Measurements from ENCODE around the gene BOC. TPM values are rescaled to one million over a fixed set of nuclear protein-coding genes. Genes with fewer than 3 reads are reported as not detected.

BOC gene
- total and polyA plus RNA-seq, 2 of the 4 experiments (the other 2 are of a cell fraction): 6.8 to 15.2 TPM

GRCh38 chr3:113174304-113174703, 37.1 kb upstream of the BOC start:
- Histone ChIP-seq H3K9me1 (ENCODE audit: insufficient read depth, low read length) (no peaks in the 10 kb centered on the region; the same call in 1 of the 2 replicates), H3K4me1 (ENCODE audit: control insufficient read depth, insufficient read depth, low read length) (peaks cover 8% of the 10 kb centered on the region), H2BK15ac (ENCODE audit: low read depth, low read length) (no peak overlapping the region), H3K36me3 (ENCODE audit: control insufficient read depth, insufficient read depth, low read length) (no peaks in the 10 kb centered on the region), H2BK120ac (ENCODE audit: low read depth, low read length) (no peak overlapping the region), H4K20me1 (ENCODE audit: insufficient read depth, low read length) (no peaks in the 10 kb centered on the region), H3K18ac (ENCODE audit: low read depth, low read length) (peak overlapping the region; percentile 35; the same call in 1 of the 2 replicates), H2AFZ (replicated peaks; ENCODE audit: low read length, poor library complexity) (no peak overlapping the region), H4K5ac (ENCODE audit: low read depth, low read length) (no peak overlapping the region; the same call in 1 of the 2 replicates), H3K4me2 (ENCODE audit: low read depth, low read length) (no peak overlapping the region), H3K23ac (ENCODE audit: low read depth, low read length) (no peak overlapping the region), H3K27ac (ENCODE audit: insufficient read depth, low read length) (peak overlapping the region; percentile 40; the same call in 1 of the 2 replicates), H4K8ac (ENCODE audit: low read depth in 2 of 2, low read length in 2 of 2) (no peak overlapping the region), H3K4me3 (ENCODE audit: insufficient read depth, low read depth, low read length) (no peak overlapping the region), H2BK20ac (ENCODE audit: low read depth, low read length) (no peak overlapping the region), H3K56ac (ENCODE audit: extremely low read depth, insufficient read depth, low read length) (no peak overlapping the region), H3K27me3 (ENCODE audit: control insufficient read depth, insufficient read depth, low read length) (peaks cover 11% of the 10 kb centered on the region), H3K79me1 (ENCODE audit: low read depth in 1 of 2, low read length in 2 of 2) (no peaks in the 10 kb centered on the region), H2AK9ac (replicated peaks; ENCODE audit: low read depth, low read length, poor library complexity) (no peak overlapping the region), H3K4ac (ENCODE audit: low read depth, low read length) (no peak overlapping the region), H2AK5ac (ENCODE audit: low read depth, low read length) (no peak overlapping the region), H3K9ac (ENCODE audit: low read depth, low read length) (no peak overlapping the region), H2BK5ac (ENCODE audit: low read depth, low read length, poor library complexity, severe bottlenecking) (no peak overlapping the region), H4K91ac (ENCODE audit: insufficient read depth, low read depth, low read length) (no peak overlapping the region), H3K9me3 (ENCODE audit: control insufficient read depth, insufficient read depth, low read length) (peaks cover 6% of the 10 kb centered on the region), H3K14ac (replicated peaks; ENCODE audit: low read depth, low read length) (no peak overlapping the region)
- no TSS peak for BruUV-seq (replicated peaks)
- WGBS, 2 experiments (ENCODE audit: extremely low coverage in 2 of 2, insufficient read length in 1 of 2): no CpG with 5 or more reads among the region's 1 CpG
- intact Hi-C loops (cut with micrococcal nuclease) (no loop called here), in situ Hi-C loops (cut with MboI; ENCODE audit: low sequenced_read_pairs) (no loop called here), dilution Hi-C loops (cut with HindIII; ENCODE audit: low sequenced_read_pairs, unreplicated experiment) (no loop called here)
- POLR2A ChIA-PET (ENCODE audit: unreplicated experiment): no interaction called here
- DNase-seq (no peak), ATAC-seq (ENCODE audit: low read depth) (no peak)
- TF ChIP-seq RAD21 (IDR thresholded peaks at IDR 0.05; ENCODE audit: low read length): no peak
- TF ChIP-seq ELK1 (IDR thresholded peaks at IDR 0.05; ENCODE audit: borderline replicate concordance, low read depth, low read length): no peak
- no peak for TF ChIP-seq MAFK (IDR thresholded peaks at IDR 0.05; ENCODE audit: low read depth, low read length)
- TF ChIP-seq MXI1 (IDR thresholded peaks at IDR 0.05; ENCODE audit: borderline replicate concordance, low read depth, low read length): no peak
- no peak for TF ChIP-seq USF2 (IDR thresholded peaks at IDR 0.05; ENCODE audit: low read depth, low read length)
- TF ChIP-seq RFX5 (IDR thresholded peaks at IDR 0.05; ENCODE audit: low read depth, low read length): no peak
- TF ChIP-seq SMC3 (IDR thresholded peaks at IDR 0.05; ENCODE audit: low read depth, low read length): no peak
- TF ChIP-seq NFE2L2 (IDR thresholded peaks at IDR 0.05; ENCODE audit: low read depth, low read length): no peak
- no peak for TF ChIP-seq FOS (IDR thresholded peaks at IDR 0.05; ENCODE audit: low read depth, low read length)
- TF ChIP-seq POLR2A (IDR thresholded peaks at IDR 0.05; ENCODE audit: low read depth, low read length): no peak
- CTCF ChIA-PET: no interaction called here
